ENCODE data around the gene EMID1. TPM values are rescaled to one million over a fixed set of nuclear protein-coding genes. Genes with fewer than 3 reads are reported as not detected.

EMID1 gene
- total RNA-seq, 1 experiment from 2014 or later, result 5.4 TPM

- Mint-ChIP-seq H3K4me3 (no peak overlapping the region), H3K9me3 (peaks cover 17 to 18% of the 10 kb centered on the region in 2 experiments), H3K27me3 (ENCODE audit: low read depth) (peaks cover 6% of the 10 kb centered on the region), H3K4me1 (no peaks in the 10 kb centered on the region; a peak in 1 of 4 replicates), H3K27ac (no peak overlapping the region), H3K36me3 (ENCODE audit: insufficient read depth in 1 of 3, low read depth in 3 of 3) (peaks cover 3 to 12% (median 4%) of the 10 kb centered on the region in 3 experiments; a peak in 4 of 7 replicates)
- no peaks in the 10 kb centered on the region for H3K27me3 ChIP-seq (ENCODE audit: insufficient read depth, low read length)
- H3K4me1 ChIP-seq (ENCODE audit: insufficient read depth, low read length), result no peaks in the 10 kb centered on the region
- no peak overlapping the region for H3K9ac ChIP-seq (ENCODE audit: extremely low read depth, insufficient read length, low read length)
- H2BK5ac ChIP-seq (ENCODE audit: insufficient read length, low read length), result no peak overlapping the region
- H3K14ac ChIP-seq (ENCODE audit: insufficient read depth, low read length), result no peak overlapping the region
- H3K4ac ChIP-seq (ENCODE audit: low read depth, low read length), result no peak overlapping the region
- no peak overlapping the region for H4K5ac ChIP-seq (ENCODE audit: insufficient read length, low read depth, low read length)
- no peaks in the 10 kb centered on the region for H3K9me3 ChIP-seq (ENCODE audit: control insufficient read depth, low read depth, low read length)
- no peak for DNase-seq
- no peak overlapping the region for H3K23ac ChIP-seq (ENCODE audit: insufficient read length, low read depth, low read length)
- H4K20me1 ChIP-seq (ENCODE audit: control insufficient read depth, insufficient read depth, insufficient read length), result no peaks in the 10 kb centered on the region
- no peak overlapping the region for H4K8ac ChIP-seq (replicated peaks; ENCODE audit: insufficient read length, low read depth, low read length)
- WGBS (ENCODE audit: extremely low coverage, insufficient read length, low lambda C conversion rate), result no CpG with 5 or more reads among the region's 6 CpGs
- H2AFZ ChIP-seq (ENCODE audit: low read length), result no peak overlapping the region
- no peak overlapping the region for H2BK120ac ChIP-seq (ENCODE audit: low read depth, low read length, poor library complexity, severe bottlenecking)
- H2BK20ac ChIP-seq (ENCODE audit: low read depth, low read length, poor library complexity, severe bottlenecking), result no peak overlapping the region
- H2BK15ac ChIP-seq (ENCODE audit: low read depth, low read length), result no peak overlapping the region
- no peaks in the 10 kb centered on the region for H3K79me2 ChIP-seq (ENCODE audit: insufficient read depth, low read length)
- H3T11ph ChIP-seq (ENCODE audit: low read length), result no peak overlapping the region
- H3K79me1 ChIP-seq (ENCODE audit: insufficient read depth, low read depth, low read length, poor library complexity, severe bottlenecking), result no peaks in the 10 kb centered on the region
- H3K23me2 ChIP-seq (ENCODE audit: insufficient read length, low read depth, low read length, poor library complexity, severe bottlenecking), result no peaks in the 10 kb centered on the region
- H2AK5ac ChIP-seq (ENCODE audit: insufficient read length, low read length), result no peak overlapping the region
- no peak overlapping the region for H3K27ac ChIP-seq (ENCODE audit: insufficient read length, low read depth, low read length)
- H3K18ac ChIP-seq (ENCODE audit: insufficient read length, low read depth, low read length), result no peak overlapping the region
- no peak overlapping the region for H3K4me2 ChIP-seq (ENCODE audit: insufficient read depth, insufficient read length, low read length)
- H2BK12ac ChIP-seq (ENCODE audit: insufficient read length, low read depth, low read length), result no peak overlapping the region
- no peak overlapping the region for H3K56ac ChIP-seq (ENCODE audit: insufficient read length, low read depth, low read length)
- TF ChIP-seq CTCF (conservative IDR thresholded peaks at IDR 0.05), result no peak
- no peak overlapping the region for H4K91ac ChIP-seq (ENCODE audit: insufficient read length, low read depth, low read length)
These were observed 33.5 kb upstream of the EMID1 start for GRCh38 chr22:29172216-29172615.

All from H9 (cell line).